Activated B cell treated with CpG ODN at 0.5 μM for 24 hours (primary cell): ENCODE measurements around the gene VWA7. TPM values are rescaled to one million over a fixed set of nuclear protein-coding genes. Genes with fewer than 3 reads are reported as not detected.
"Not testable (repeated sequence)": the region's sequence is repeated elsewhere in the genome, so short reads cannot be mapped to it uniquely, and the experiment has no call there.

Experiments used
- ATAC-seq: fragments of 200-7000 bp; cut with Tn5 transposase; one replicate; pipeline ENCODE4 v1.10.0; 2021; ENCODE audit warnings: low read depth, mild to moderate bottlenecking, moderate library complexity
- CTCF ChIA-PET: fragments of 350-600 bp; sonication (Branson Sonifier 250); formaldehyde crosslinking; loops from one replicate; lab custom pipeline; 2021; ENCODE audit warnings: antibody characterized with exemption; lab: Charles Lee
- POLR2A ChIA-PET: fragments of 350-600 bp; sonication (Branson Sonifier 250); formaldehyde crosslinking; loops from one replicate; lab custom pipeline; 2021; ENCODE audit warnings: antibody characterized with exemption; lab: Charles Lee
- DNase-seq: peaks from one replicate; pipeline ENCODE4 v3.0.0; 2022
- H3K27ac Mint-ChIP-seq: one replicate; pipeline ENCODE4 v1.8.0; 2020; ENCODE audit warnings: mixed read lengths
- H3K27me3 Mint-ChIP-seq: one replicate; pipeline ENCODE4 v1.8.0; 2021; ENCODE audit warnings: mixed read lengths
- H3K36me3 Mint-ChIP-seq: one replicate; pipeline ENCODE4 v1.8.0; 2021; ENCODE audit warnings: low read depth, mixed read lengths
- H3K4me1 Mint-ChIP-seq: one replicate; pipeline ENCODE4 v1.8.0; 2021; ENCODE audit warnings: mixed read lengths
- H3K4me3 Mint-ChIP-seq: one replicate; pipeline ENCODE4 v1.8.0; 2020; ENCODE audit warnings: mild to moderate bottlenecking, mixed read lengths
- H3K9me3 Mint-ChIP-seq: one replicate; pipeline ENCODE4 v1.8.0; 2020; ENCODE audit warnings: mixed read lengths
- CTCF ChIP-seq: fragments of 200-600 bp; IDR thresholded peaks from one replicate; pipeline ENCODE4 v1.8.0; 2022; ENCODE audit warnings: antibody characterized with exemption, mild to moderate bottlenecking
- intact Hi-C: fragments of 100-400 bp; cut with micrococcal nuclease; formaldehyde crosslinking; loops from one replicate; pipeline ENCODE4 v1.15.1; 2024
- total RNA-seq: library from RNA; stranded (reverse); gene quantifications from 2 replicates; pipeline ENCODE4 v1.2.3, GENCODE V29; 2022

Gene VWA7
- 1.6 and 2.9 TPM in 2 replicates for total RNA-seq

GRCh38 chr6:31776989-31777666 lies at the start of gene VWA7:
Gene VWA7 (minus strand): TSS chr6:31777328. CDS start chr6:31776779, 549 bp downstream.
- ChIA-PET POLR2A (interaction anchor here (0.6 to 1.9 kb wide), 12 partner anchors 13 to 125 kb away, joined by 3 to 12 read pairs (median 6); partner anchors contain the start of genes HSPA1A, HSPA1L, LSM2 and MSH5), CTCF (no interaction called here)
- Mint-ChIP-seq H3K27ac (peak within 1 kb of the TSS; percentile 72), H3K4me3 (peak within 1 kb of the TSS; percentile 50), H3K4me1 (peaks cover 30% of the 10 kb centered on the region), H3K27me3 (no peaks in the 10 kb centered on the region), H3K36me3 (peaks cover 38% of the 10 kb centered on the region), H3K9me3 (no peaks in the 10 kb centered on the region)
- intact Hi-C loops = loop anchor here (1.0 kb wide), 2 partner anchors 12 to 17 kb away; no protein-coding TSS in a partner anchor
- no peak for TF ChIP-seq CTCF
- peak; percentile 90 for ATAC-seq
- DNase-seq = peak; percentile 64

GRCh38 chr6:31826793-31827285 lies 49.7 kb upstream of the VWA7 start:
- peaks cover 44% of the 10 kb centered on the region for H3K4me1 Mint-ChIP-seq
- H3K9me3 Mint-ChIP-seq = no peaks in the 10 kb centered on the region
- ChIA-PET POLR2A (interaction anchor here (0.6 to 2.9 kb wide), 21 partner anchors 9 to 285 kb away, joined by 3 to 20 read pairs (median 6); partner anchors contain the start of genes ABHD16A, BAG6, CLIC1 and DDX39B), CTCF (interaction anchor here (0.7 to 2.0 kb wide), 5 partner anchors 97 to 274 kb away, joined by 3 to 12 read pairs (median 3); partner anchors contain the start of genes DDAH2 and LY6G5C)
- H3K36me3 Mint-ChIP-seq = no peaks in the 10 kb centered on the region
- no peak for TF ChIP-seq CTCF
- peak overlapping the region; percentile 99 for H3K27ac Mint-ChIP-seq
- peak overlapping the region; percentile 91 for H3K4me3 Mint-ChIP-seq
- DNase-seq (no peak), ATAC-seq (peak; percentile 10)
- intact Hi-C loops = loop anchor here (1.0 to 2.0 kb wide), 2 partner anchors 124 to 174 kb away; partner anchors contain the start of genes ABHD16A and BAG6
- H3K27me3 Mint-ChIP-seq = no peaks in the 10 kb centered on the region

GRCh38 chr6:31825553-31825952 lies 48.4 kb upstream of the VWA7 start:
- Mint-ChIP-seq H3K36me3 (no peaks in the 10 kb centered on the region), H3K4me3 (no peak overlapping the region), H3K27me3 (no peaks in the 10 kb centered on the region), H3K27ac (peak overlapping the region; percentile 99), H3K9me3 (no peaks in the 10 kb centered on the region), H3K4me1 (peaks cover 44% of the 10 kb centered on the region)
- ChIA-PET POLR2A (interaction anchor here (2.9 kb wide), 1 partner anchor 122 kb away, joined by 6 read pairs; the partner anchor contains the start of gene ABHD16A), CTCF (no interaction called here)
- no peak for DNase-seq
- intact Hi-C loops = no loop called here
- no peak for ATAC-seq
- no peak for TF ChIP-seq CTCF

GRCh38 chr6:31823592-31824196 lies 46.6 kb upstream of the VWA7 start:
- peaks cover 36% of the 10 kb centered on the region for H3K4me1 Mint-ChIP-seq
- H3K36me3 Mint-ChIP-seq, DNase-seq, H3K4me3 Mint-ChIP-seq, CTCF ChIA-PET, ATAC-seq, intact Hi-C loops, H3K9me3 Mint-ChIP-seq, H3K27me3 Mint-ChIP-seq, H3K27ac Mint-ChIP-seq: not testable (repeated sequence)
- POLR2A ChIA-PET = interaction anchor here (0.9 to 1.9 kb wide), 4 partner anchors 9 to 171 kb away, joined by 3 to 8 read pairs (median 4); partner anchors contain the start of genes BAG6 and VARS1

- no peaks in the 10 kb centered on the region for H3K9me3 Mint-ChIP-seq
Observed at GRCh38 chr6:31822036-31822821, 45.1 kb upstream of the VWA7 start.

More at GRCh38 chr6:31822036-31822821, 45.1 kb upstream of the VWA7 start:
- H3K4me3 Mint-ChIP-seq = peak overlapping the region; percentile 92
- POLR2A ChIA-PET = interaction anchor here (0.7 to 1.9 kb wide), 8 partner anchors 11 to 170 kb away, joined by 3 to 8 read pairs (median 3); partner anchors contain the start of genes ABHD16A, BAG6, DDAH2 and LSM2
- no peak for TF ChIP-seq CTCF
- ATAC-seq (peak; percentile 57), DNase-seq (no peak)
- peak overlapping the region; percentile 97 for H3K27ac Mint-ChIP-seq
- no peaks in the 10 kb centered on the region for H3K36me3 Mint-ChIP-seq
- peaks cover 45% of the 10 kb centered on the region for H3K4me1 Mint-ChIP-seq
- intact Hi-C loops = loop anchor here (1.0 kb wide), 1 partner anchor 16 kb away; the partner anchor contains the start of gene LSM2
- CTCF ChIA-PET = no interaction called here
- H3K27me3 Mint-ChIP-seq = no peaks in the 10 kb centered on the region
